HG03135 (cell line): ENCODE data around the gene IFI6.
"Not testable (repeated sequence)": the region's sequence is repeated elsewhere in the genome, so short reads cannot be mapped to it uniquely, and the experiment has no call there.

Experiments
- ATAC-seq: cut with Tn5 transposase; IDR thresholded peaks from one replicate; pipeline ENCODE4 v1.9.1; 2021; ENCODE audit warnings: mild to moderate bottlenecking, moderate library complexity; ENCODE audit not compliant: unreplicated experiment

IFI6 gene

GRCh38 chr1:27632387-27633297 is 39.4 kb downstream of the IFI6 start:
- ATAC-seq = peak; percentile 40

GRCh38 chr1:27630859-27631491 is 41.0 kb downstream of the IFI6 start:
- no peak for ATAC-seq

GRCh38 chr1:27628712-27629111 is 43.3 kb downstream of the IFI6 start:
- ATAC-seq = no peak

- not testable (repeated sequence) for ATAC-seq
Observed at GRCh38 chr1:27627733-27628132, 44.3 kb downstream of the IFI6 start.

- no peak for ATAC-seq
Observed at GRCh38 chr1:27627061-27627460, 44.9 kb downstream of the IFI6 start.

- no peak for ATAC-seq
Observed at GRCh38 chr1:27626031-27626935, 45.7 kb downstream of the IFI6 start.

- ATAC-seq = peak; percentile 36
Observed at GRCh38 chr1:27624467-27625178, 47.4 kb downstream of the IFI6 start.

GRCh38 chr1:27623327-27624212 is 48.4 kb downstream of the IFI6 start:
- ATAC-seq = no peak

- no peak for ATAC-seq
Observed at GRCh38 chr1:27622828-27623227, 49.2 kb downstream of the IFI6 start.

GRCh38 chr1:27621051-27621920 is 50.7 kb downstream of the IFI6 start:
- no peak for ATAC-seq

GRCh38 chr1:27619782-27620438 is 52.1 kb downstream of the IFI6 start:
- not testable (repeated sequence) for ATAC-seq

- ATAC-seq = no peak
Observed at GRCh38 chr1:27618341-27619082, 53.5 kb downstream of the IFI6 start.

- no peak for ATAC-seq
Observed at GRCh38 chr1:27617420-27617819, 54.6 kb downstream of the IFI6 start.

GRCh38 chr1:27616441-27616840 is 55.6 kb downstream of the IFI6 start:
- no peak for ATAC-seq
